Gastrocnemius medialis (tissue), 4 donors: ENCODE data around the gene ZNF595.
"Not testable (repeated sequence)": the region's sequence is repeated elsewhere in the genome, so short reads cannot be mapped to it uniquely, and the experiment has no call there.

Experiments used
- CTCF ChIP-seq, 5 experiments: fragments of 450-650 bp in 3 of 5; fragments of 200-600 bp in 2 of 5; sonication (generic) in 2 of 5; IDR thresholded peaks in 4 of 5; conservative IDR thresholded peaks in 1 of 5; 1 replicate in 4 of 5; 2 replicates in 1 of 5; pipeline ENCODE4 v1.5.1; 2016 to 2019; ENCODE audit warnings: antibody characterized with exemption in 5 of 5, mild to moderate bottlenecking in 3 of 5, moderate library complexity in 3 of 5
- POLR2A ChIP-seq, 2 donors: fragments of 450-650 bp; IDR thresholded peaks; one replicate each; pipeline ENCODE4 v1.6.1; 2017; ENCODE audit warnings: antibody characterized with exemption in 2 of 2, mild to moderate bottlenecking in 2 of 2, moderate library complexity in 2 of 2

GRCh38 chr4:24359-24758, 28.8 kb upstream of the ZNF595 start:
- TF ChIP-seq CTCF (IDR thresholded peaks at IDR 0.05 in 4 of 5, conservative IDR thresholded peaks at IDR 0.05 in 1 of 5); POLR2A (IDR thresholded peaks at IDR 0.05): not testable (repeated sequence)
